Neural progenitor cell (in vitro differentiated cells): Measurements from ENCODE around the gene PPP1R14B. TPM values are rescaled to one million over a fixed set of nuclear protein-coding genes. Genes with fewer than 3 reads are reported as not detected.
A peak's percentile ranks its signal among the peaks of the same experiment; 100 is the strongest.

Experiments used
- DNase-seq: peaks from one replicate; pipeline ENCODE4 v3.0.0-alpha.2; 2016; ENCODE audit warnings: low spot score
- H2AFZ ChIP-seq: fragments of 200-600 bp; sonication (generic); replicated peaks from 2 replicates; pipeline ENCODE4 v1.6.1; 2016; ENCODE audit warnings: antibody characterized with exemption
- H3F3A ChIP-seq: fragments of 200-600 bp; sonication (generic); 2 replicates; pipeline ENCODE4 v1.6.1; 2016; ENCODE audit warnings: antibody characterized with exemption, low read depth
- H3K27ac ChIP-seq: fragments of 200-600 bp; sonication (generic); 2 replicates; pipeline ENCODE4 v1.5.1; 2016; ENCODE audit warnings: mild to moderate bottlenecking
- H3K27me3 ChIP-seq: fragments of 200-600 bp; sonication (generic); 2 replicates; pipeline ENCODE4 v1.6.1; 2016; ENCODE audit warnings: mild to moderate bottlenecking, moderate library complexity
- H3K36me3 ChIP-seq: fragments of 200-600 bp; sonication (generic); 2 replicates; pipeline ENCODE4 v1.5.1; 2016
- H3K4me1 ChIP-seq: fragments of 200-600 bp; sonication (generic); 2 replicates; pipeline ENCODE4 v1.6.1; 2016; ENCODE audit warnings: mixed run types
- H3K4me2 ChIP-seq: fragments of 200-600 bp; sonication (generic); 2 replicates; pipeline ENCODE4 v1.6.1; 2016
- H3K4me3 ChIP-seq: fragments of 200-600 bp; sonication (generic); 2 replicates; pipeline ENCODE4 v1.5.1; 2016
- H3K79me2 ChIP-seq: fragments of 200-600 bp; sonication (generic); 2 replicates; pipeline ENCODE4 v1.6.1; 2016; ENCODE audit warnings: low read depth
- H3K9ac ChIP-seq: fragments of 200-600 bp; sonication (generic); 2 replicates; pipeline ENCODE4 v1.6.1; 2016
- H3K9me3 ChIP-seq: fragments of 200-600 bp; sonication (generic); 2 replicates; pipeline ENCODE4 v1.5.1; 2016; ENCODE audit warnings: low read depth
- H4K20me1 ChIP-seq: fragments of 200-600 bp; sonication (generic); 2 replicates; pipeline ENCODE4 v1.6.1; 2016; ENCODE audit warnings: low read depth
- H3K27ac Mint-ChIP-seq: 3 replicates; pipeline ENCODE4 v1.8.0; 2021; ENCODE audit warnings: mixed read lengths
- H3K27me3 Mint-ChIP-seq: 2 replicates; pipeline ENCODE4 v1.8.0; 2022; ENCODE audit warnings: low read depth, mild to moderate bottlenecking, inconsistent platforms, moderate library complexity, mixed read lengths; ENCODE audit not compliant: insufficient read depth
- H3K36me3 Mint-ChIP-seq: 3 replicates; pipeline ENCODE4 v1.8.0; 2021; ENCODE audit warnings: mixed read lengths
- H3K4me1 Mint-ChIP-seq: 3 replicates; pipeline ENCODE4 v1.8.0; 2021; ENCODE audit warnings: mixed read lengths
- H3K4me3 Mint-ChIP-seq: 3 replicates; pipeline ENCODE4 v1.8.0; 2021; ENCODE audit warnings: mild to moderate bottlenecking, moderate library complexity, mixed read lengths
- H3K9me3 Mint-ChIP-seq: 3 replicates; pipeline ENCODE4 v1.8.0; 2020; ENCODE audit warnings: mixed read lengths
- EZH2 ChIP-seq: fragments of 200-600 bp; sonication (generic); IDR thresholded peaks from 2 replicates; pipeline ENCODE4 v1.6.1; 2017; ENCODE audit warnings: antibody characterized with exemption, mild to moderate bottlenecking, moderate library complexity
- EZH2phosphoT487 ChIP-seq: fragments of 200-600 bp; sonication (generic); IDR thresholded peaks from 2 replicates; pipeline ENCODE4 v1.6.1; 2017; ENCODE audit warnings: antibody characterized with exemption
- total RNA-seq: library from RNA; depleted of rRNA; stranded (reverse); fragments of >200 nt; gene quantifications from 2 replicates; pipeline ENCODE4 v1.2.3, GENCODE V29; 2015; ENCODE audit warnings: low replicate concordance
- TF ChIP-seq, protein P1 (sequence below): fragments of 200-600 bp; sonication (generic); IDR thresholded peaks from 2 replicates; pipeline ENCODE4 v1.5.1; 2017; ENCODE audit warnings: antibody characterized with exemption, mild to moderate bottlenecking

The PPP1R14B gene
- total RNA-seq, 1 donor from 2014 or later, result 107 TPM

DNA sequence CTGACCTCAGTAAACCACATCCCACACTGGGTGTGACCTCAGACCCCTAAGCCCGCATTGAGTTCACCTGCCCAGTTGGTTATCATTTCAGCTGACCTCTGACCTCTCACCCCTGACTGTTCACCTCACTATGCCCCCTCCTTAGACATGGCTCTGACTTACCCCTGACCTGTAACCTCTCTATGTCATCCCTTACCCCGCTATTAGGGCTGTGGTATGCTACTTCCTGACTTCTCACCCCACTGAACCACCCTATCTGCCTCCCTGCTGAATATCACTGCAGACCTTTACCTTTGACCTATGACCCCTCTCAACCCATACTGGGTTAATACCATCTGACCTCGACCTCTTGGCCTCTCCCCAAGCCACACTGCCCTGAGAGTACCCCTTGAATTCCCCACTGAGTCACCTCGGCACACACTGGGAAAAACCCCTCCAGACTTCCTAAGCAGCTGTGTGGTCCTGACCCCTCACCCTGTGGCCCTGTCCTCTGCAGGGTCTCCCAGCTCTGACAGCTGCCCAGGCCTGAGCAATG is 12.9 kb upstream of the PPP1R14B start:
- Histone ChIP-seq H3K27me3 (no peaks in the 10 kb centered on the region), H3K36me3 (no peaks in the 10 kb centered on the region), H3K79me2 (no peaks in the 10 kb centered on the region), H4K20me1 (no peaks in the 10 kb centered on the region), H3K4me3 (no peak overlapping the region), H3F3A (no peaks in the 10 kb centered on the region), H3K27ac (no peak overlapping the region), H3K4me2 (no peak overlapping the region), H3K9ac (no peak overlapping the region), H3K9me3 (no peaks in the 10 kb centered on the region), H3K4me1 (no peaks in the 10 kb centered on the region), H2AFZ (no peak overlapping the region)
- H3K9me3 Mint-ChIP-seq, result no peaks in the 10 kb centered on the region
- H3K36me3 Mint-ChIP-seq, result peaks cover 19% of the 10 kb centered on the region
- peak overlapping the region; percentile 51 for H3K4me3 Mint-ChIP-seq
- no peak overlapping the region for H3K27ac Mint-ChIP-seq
- peaks cover 3% of the 10 kb centered on the region for H3K4me1 Mint-ChIP-seq
- no peak for DNase-seq
- peaks cover 10% of the 10 kb centered on the region for H3K27me3 Mint-ChIP-seq
- TF ChIP-seq EZH2 (no peak), EZH2phosphoT487 (no peak)
- TF ChIP-seq, protein P1, sequence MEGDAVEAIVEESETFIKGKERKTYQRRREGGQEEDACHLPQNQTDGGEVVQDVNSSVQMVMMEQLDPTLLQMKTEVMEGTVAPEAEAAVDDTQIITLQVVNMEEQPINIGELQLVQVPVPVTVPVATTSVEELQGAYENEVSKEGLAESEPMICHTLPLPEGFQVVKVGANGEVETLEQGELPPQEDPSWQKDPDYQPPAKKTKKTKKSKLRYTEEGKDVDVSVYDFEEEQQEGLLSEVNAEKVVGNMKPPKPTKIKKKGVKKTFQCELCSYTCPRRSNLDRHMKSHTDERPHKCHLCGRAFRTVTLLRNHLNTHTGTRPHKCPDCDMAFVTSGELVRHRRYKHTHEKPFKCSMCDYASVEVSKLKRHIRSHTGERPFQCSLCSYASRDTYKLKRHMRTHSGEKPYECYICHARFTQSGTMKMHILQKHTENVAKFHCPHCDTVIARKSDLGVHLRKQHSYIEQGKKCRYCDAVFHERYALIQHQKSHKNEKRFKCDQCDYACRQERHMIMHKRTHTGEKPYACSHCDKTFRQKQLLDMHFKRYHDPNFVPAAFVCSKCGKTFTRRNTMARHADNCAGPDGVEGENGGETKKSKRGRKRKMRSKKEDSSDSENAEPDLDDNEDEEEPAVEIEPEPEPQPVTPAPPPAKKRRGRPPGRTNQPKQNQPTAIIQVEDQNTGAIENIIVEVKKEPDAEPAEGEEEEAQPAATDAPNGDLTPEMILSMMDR, result no peak

DNA sequence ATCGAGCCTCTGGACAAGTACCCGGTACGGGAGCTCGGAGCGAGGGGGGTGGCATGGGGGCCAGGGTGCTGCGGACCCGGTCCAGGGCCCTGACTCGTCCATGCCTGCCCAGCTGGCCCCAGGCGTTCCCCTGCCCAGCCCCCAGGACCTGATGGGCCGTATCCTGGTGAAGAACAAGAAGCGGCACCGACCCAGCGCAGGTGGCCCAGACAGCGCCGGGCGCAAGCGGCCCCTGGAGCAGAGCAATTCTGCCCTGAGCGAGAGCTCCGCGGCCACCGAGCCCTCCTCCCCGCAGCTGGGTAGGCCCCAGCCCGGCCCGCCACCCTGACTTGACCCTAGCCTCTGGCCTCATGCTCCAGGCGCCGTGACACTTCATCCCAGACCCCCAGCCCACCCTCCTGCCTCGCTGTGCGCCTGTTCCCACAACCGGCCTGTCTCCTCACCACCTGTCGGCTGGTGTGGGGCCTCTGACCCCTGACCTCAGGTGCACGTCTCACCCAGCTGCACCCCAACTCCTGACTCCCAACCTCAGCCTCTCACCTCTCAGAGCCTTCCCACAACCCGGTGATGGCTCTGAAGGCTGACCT is 12.3 kb upstream of the PPP1R14B start:
- TF ChIP-seq EZH2phosphoT487, result no peak
- TF ChIP-seq, protein P1, result no peak
- TF ChIP-seq EZH2, result no peak
- Histone ChIP-seq H3K79me2 (no peaks in the 10 kb centered on the region), H3K9me3 (no peaks in the 10 kb centered on the region), H3K27ac (no peak overlapping the region), H3K9ac (no peak overlapping the region), H3K27me3 (no peaks in the 10 kb centered on the region), H3K4me3 (no peak overlapping the region), H3K4me2 (no peak overlapping the region), H3K36me3 (no peaks in the 10 kb centered on the region), H3F3A (no peaks in the 10 kb centered on the region), H4K20me1 (peaks cover 4% of the 10 kb centered on the region), H3K4me1 (no peaks in the 10 kb centered on the region), H2AFZ (no peak overlapping the region)
- no peak overlapping the region for H3K27ac Mint-ChIP-seq
- peak overlapping the region; percentile 51 for H3K4me3 Mint-ChIP-seq
- DNase-seq, result no peak
- H3K4me1 Mint-ChIP-seq, result peaks cover 3% of the 10 kb centered on the region
- H3K9me3 Mint-ChIP-seq, result no peaks in the 10 kb centered on the region
- H3K27me3 Mint-ChIP-seq, result peaks cover 10% of the 10 kb centered on the region
- H3K36me3 Mint-ChIP-seq, result peaks cover 20% of the 10 kb centered on the region

DNA sequence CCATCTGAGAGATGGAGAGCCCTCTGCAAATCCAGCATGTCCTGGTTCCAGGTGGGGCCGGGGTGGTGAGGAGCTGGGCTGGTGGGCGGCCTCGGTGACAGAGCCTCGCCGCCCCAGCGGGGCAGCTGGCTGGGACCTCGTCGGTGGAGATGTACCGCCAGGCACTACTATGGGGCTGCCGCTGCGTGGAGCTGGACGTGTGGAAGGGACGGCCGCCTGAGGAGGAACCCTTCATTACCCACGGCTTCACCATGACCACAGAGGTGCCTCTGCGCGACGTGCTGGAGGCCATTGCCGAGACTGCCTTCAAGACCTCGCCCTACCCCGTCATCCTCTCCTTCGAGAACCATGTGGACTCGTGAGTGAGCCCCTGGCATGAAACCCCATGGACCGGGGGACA is 11.6 kb upstream of the PPP1R14B start:
- Mint-ChIP-seq H3K27me3 (peaks cover 10% of the 10 kb centered on the region), H3K4me3 (no peak overlapping the region), H3K27ac (no peak overlapping the region), H3K9me3 (no peaks in the 10 kb centered on the region), H3K36me3 (peaks cover 22% of the 10 kb centered on the region), H3K4me1 (peaks cover 9% of the 10 kb centered on the region)
- no peak for DNase-seq
- no peak overlapping the region for H3K4me2 ChIP-seq
- no peaks in the 10 kb centered on the region for H3K27me3 ChIP-seq
- TF ChIP-seq, protein P1, result no peak
- H3K36me3 ChIP-seq, result no peaks in the 10 kb centered on the region
- no peaks in the 10 kb centered on the region for H3K9me3 ChIP-seq
- H4K20me1 ChIP-seq, result peaks cover 11% of the 10 kb centered on the region
- H3K79me2 ChIP-seq, result no peaks in the 10 kb centered on the region
- no peak overlapping the region for H3K9ac ChIP-seq
- peaks cover 2% of the 10 kb centered on the region for H3F3A ChIP-seq
- H3K27ac ChIP-seq, result no peak overlapping the region
- no peak overlapping the region for H3K4me3 ChIP-seq
- H2AFZ ChIP-seq, result no peak overlapping the region
- H3K4me1 ChIP-seq, result no peaks in the 10 kb centered on the region
